Panc1 (cell line): ENCODE data around the gene RASL11B.

Source experiments
- CTCF ChIP-seq: fragments of 450-650 bp; IDR thresholded peaks from 2 replicates; pipeline ENCODE4 v1.5.1; 2017; ENCODE audit warnings: mild to moderate bottlenecking
- POLR2AphosphoS5 ChIP-seq: IDR thresholded peaks from 2 replicates; pipeline ENCODE4 v1.6.1; 2012; ENCODE audit warnings: mild to moderate bottlenecking, low read depth, low read length, moderate library complexity
- REST ChIP-seq, 2 experiments: IDR thresholded peaks; 2 replicates each; pipeline ENCODE4 v1.6.1; 2011 to 2012; ENCODE audit warnings: low read depth in 2 of 2, control low read depth in 1 of 2, low read length in 1 of 2, mild to moderate bottlenecking in 1 of 2, moderate library complexity in 1 of 2; ENCODE audit not compliant: insufficient read depth in 1 of 2

- no peak for TF ChIP-seq CTCF
- TF ChIP-seq POLR2AphosphoS5 = no peak
- TF ChIP-seq REST (IDR thresholded peaks at IDR 0.05; ENCODE audit: insufficient read depth in 1 of 2, low read depth in 2 of 2, low read length in 1 of 2) = no peak
Observed at GRCh38 chr4:52856801-52857200, 5.3 kb upstream of the RASL11B start.
